GM18517 (cell line): ENCODE measurements around the gene QPCTL.
"Not testable (repeated sequence)": the region's sequence is repeated elsewhere in the genome, so short reads cannot be mapped to it uniquely, and the experiment has no call there.

ENCODE experiments used
- ATAC-seq: cut with Tn5 transposase; IDR thresholded peaks from one replicate; pipeline ENCODE4 v1.9.1; 2021; ENCODE audit warnings: mild to moderate bottlenecking, moderate library complexity; ENCODE audit not compliant: unreplicated experiment

Gene QPCTL

DNA sequence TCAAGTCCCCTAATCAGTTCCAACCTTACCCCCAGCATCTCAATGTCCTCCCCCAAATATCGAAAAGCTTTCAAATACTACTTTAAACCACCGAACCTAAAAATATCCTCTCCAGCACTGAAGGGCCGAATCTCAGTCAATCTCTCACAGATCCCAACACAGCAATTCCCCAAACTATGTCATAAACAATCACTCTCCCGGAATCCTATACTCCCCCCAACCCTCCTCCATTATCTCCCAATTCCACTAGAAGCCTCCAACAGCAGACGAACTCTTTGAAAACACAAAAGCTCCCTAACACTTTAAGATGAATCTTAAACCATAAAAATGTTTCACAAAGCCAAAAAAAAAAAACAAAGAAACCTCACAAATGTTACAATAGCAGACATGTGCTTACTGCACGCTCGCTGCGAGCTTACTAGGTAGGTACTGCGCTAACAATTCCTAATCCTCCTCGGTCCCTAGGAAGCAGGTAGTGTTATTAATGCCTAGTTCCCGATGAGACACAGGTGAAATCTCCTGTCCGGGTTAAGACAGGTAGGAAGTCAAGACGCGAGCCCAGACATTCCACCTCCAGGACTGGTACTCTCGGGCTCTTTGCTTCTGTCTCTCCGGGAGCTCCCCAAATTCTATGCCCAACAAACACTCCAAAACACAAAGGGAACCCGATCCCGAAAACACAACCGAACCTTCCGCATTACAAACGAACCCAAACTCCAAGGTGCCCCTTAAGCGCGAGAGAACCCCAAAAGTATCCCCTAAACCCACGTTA is 24.1 kb downstream of the QPCTL start:
- ATAC-seq = no peak

GRCh38 chr19:45717131-45717982 is 24.9 kb downstream of the QPCTL start:
- peak; percentile 93 for ATAC-seq

- ATAC-seq = no peak
Observed at GRCh38 chr19:45717983-45718650, 25.7 kb downstream of the QPCTL start.

GRCh38 chr19:45720065-45720464 is 27.6 kb downstream of the QPCTL start:
- ATAC-seq = not testable (repeated sequence)

GRCh38 chr19:45728683-45729082 is 36.2 kb downstream of the QPCTL start:
- not testable (repeated sequence) for ATAC-seq

DNA sequence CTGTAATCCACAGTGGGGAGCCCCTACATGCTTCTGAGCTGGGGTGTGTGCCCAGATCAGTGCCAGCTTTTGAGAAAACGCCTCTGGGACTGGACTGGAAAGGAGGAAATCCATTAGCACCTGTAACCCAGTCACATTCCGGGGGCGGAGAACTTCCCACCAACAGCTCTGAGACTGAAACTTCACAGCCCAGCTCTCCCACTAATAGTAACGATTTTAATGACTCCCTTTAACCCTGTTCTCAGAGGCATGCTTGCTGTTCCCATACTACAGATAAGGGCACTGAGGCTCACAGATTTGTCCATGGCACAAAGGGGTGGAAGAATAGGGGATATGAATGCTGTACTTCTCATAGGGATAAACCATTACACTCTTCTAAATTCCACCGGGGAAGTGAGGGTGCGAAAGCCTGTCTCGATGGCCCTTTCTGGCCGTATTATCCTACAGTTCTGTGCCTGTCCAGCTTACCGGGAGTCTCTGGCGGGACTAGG is 37.4 kb downstream of the QPCTL start:
- ATAC-seq = no peak

DNA sequence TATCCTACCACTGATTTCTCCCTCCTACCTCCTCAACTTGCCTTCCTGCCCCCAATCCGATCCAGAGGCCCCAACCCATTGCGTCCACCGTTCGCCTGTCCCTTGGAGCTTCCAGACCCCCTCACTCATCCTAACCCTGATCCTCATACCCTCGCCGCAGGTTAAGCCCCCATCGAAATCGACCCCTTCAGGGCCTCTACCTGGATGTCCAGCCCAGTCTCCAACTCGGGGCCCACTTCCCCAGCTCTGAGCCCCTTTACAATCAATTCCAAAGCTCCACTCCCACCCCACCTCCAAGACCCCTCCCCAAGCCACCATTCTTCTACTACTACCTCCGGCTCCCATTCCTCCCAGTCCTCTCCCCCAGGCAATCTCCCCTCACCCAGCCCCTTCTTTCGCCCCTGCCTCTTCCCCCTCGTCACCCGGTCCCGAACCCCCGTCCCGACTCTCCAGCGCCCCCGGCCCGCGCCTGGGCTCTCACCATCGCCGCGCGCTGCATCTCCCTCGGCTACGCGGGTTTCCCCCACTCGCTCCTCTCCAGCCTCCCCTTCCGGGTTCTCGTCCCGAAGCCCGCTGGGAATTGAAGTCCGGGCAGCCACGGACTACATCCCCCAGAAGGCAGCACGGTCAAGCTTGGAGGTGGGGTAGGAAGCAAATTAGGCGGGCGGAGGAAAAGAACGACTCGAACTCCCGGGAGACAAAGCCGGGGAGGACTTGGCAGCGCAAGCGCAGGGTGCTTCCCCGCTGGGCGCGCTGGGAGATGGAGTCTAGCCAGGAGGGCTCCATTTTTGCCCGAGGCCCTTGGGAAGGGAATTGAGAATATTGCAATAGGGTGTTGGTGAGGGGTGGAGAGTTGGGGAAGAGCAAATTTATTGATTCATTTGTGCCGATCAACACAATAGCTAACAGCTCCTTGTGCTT is 38.2 kb downstream of the QPCTL start, which contains the start of gene FBXO46:
FBXO46 (minus strand) TSS at position 529 of the 921 bp plus-strand sequence. CDS start 17,401 bp downstream, outside the sequence.
- peak; percentile 77 for ATAC-seq

- ATAC-seq = no peak
Observed at GRCh38 chr19:45733160-45733810, 40.8 kb downstream of the QPCTL start, which contains the start of gene MEIOSIN. Gene MEIOSIN, plus strand, starts transcription at chr19:45733439. Its CDS starts 1,938 bp downstream, at chr19:45735377.

GRCh38 chr19:45739498-45740439 is 47.3 kb downstream of the QPCTL start:
- ATAC-seq = no peak

- no peak for ATAC-seq
Observed at GRCh38 chr19:45742969-45743368, 50.5 kb downstream of the QPCTL start.

DNA sequence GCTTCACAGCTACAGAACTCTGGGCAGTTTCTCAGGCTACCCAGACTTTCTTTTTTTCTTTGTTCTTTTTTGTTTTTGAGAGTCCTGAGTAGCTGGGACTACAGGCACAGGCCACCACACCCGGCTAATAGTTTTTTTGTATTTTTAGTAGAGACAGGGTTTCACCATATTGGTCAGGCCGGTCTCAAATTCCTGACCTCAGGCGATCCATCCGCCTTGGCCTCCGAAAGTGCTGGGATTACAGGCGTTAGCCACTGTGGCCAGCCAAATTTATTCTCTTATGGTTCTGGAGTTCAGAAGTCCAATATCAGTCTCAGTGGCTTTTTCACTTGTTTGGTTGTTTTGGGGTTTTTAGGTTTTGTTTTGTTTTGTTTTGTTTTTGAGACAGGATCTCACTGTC is 53.1 kb downstream of the QPCTL start:
- ATAC-seq = no peak

GRCh38 chr19:45746866-45747265 is 54.4 kb downstream of the QPCTL start:
- ATAC-seq = no peak

- no peak for ATAC-seq
Observed at GRCh38 chr19:45747513-45747912, 55.0 kb downstream of the QPCTL start.

GRCh38 chr19:45751483-45751882 is 59.0 kb downstream of the QPCTL start:
- not testable (repeated sequence) for ATAC-seq

- no peak for ATAC-seq
Observed at GRCh38 chr19:45752639-45753038, 60.2 kb downstream of the QPCTL start.

DNA sequence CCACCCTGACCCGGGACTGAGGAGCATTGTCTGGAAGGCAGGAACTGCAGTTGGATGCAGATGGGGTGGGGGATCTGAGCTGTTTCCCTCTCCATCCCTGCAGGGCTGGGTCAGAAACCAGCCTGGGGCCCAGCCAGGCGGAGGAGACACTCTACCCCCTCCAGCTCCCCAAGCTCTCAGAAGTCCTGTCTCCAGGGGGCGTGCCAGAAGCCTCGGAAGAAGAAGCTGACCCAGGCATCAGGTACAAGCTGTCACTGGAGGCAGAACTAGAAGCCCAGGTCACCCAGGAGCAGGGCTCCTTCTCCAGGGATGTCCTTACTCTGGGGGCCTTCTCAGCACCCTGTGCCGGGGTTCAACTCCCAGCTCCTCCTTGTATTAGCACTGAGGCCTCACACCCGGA is 61.1 kb downstream of the QPCTL start:
- ATAC-seq = no peak
